Large intestine (tissue), 3 donors: ENCODE measurements around the gene PPP4C. TPM values are rescaled to one million over a fixed set of nuclear protein-coding genes. Genes with fewer than 3 reads are reported as not detected.
A peak's percentile ranks its signal among the peaks of the same experiment; 100 is the strongest.
"Not testable (repeated sequence)": the region's sequence is repeated elsewhere in the genome, so short reads cannot be mapped to it uniquely, and the experiment has no call there.

Experiments
- DNase-seq, 2 donors: peaks; one replicate each; pipeline versions ENCODE4 v3.0.0 to v3.0.0-alpha.2; 2013
- H3K27ac ChIP-seq: one replicate; pipeline ENCODE4 v1.5.1; 2013; ENCODE audit warnings: low read length
- H3K27me3 ChIP-seq: 2 replicates; pipeline ENCODE4 v1.6.1; 2013; ENCODE audit warnings: low read length; ENCODE audit not compliant: control insufficient read depth, insufficient read depth
- H3K36me3 ChIP-seq: 2 replicates; pipeline ENCODE4 v1.6.1; 2013; ENCODE audit warnings: low read length; ENCODE audit not compliant: control insufficient read depth, insufficient read depth
- H3K4me1 ChIP-seq: one replicate; pipeline ENCODE4 v1.6.1; 2013; ENCODE audit warnings: low read length; ENCODE audit not compliant: control insufficient read depth, insufficient read depth
- H3K4me3 ChIP-seq: one replicate; pipeline ENCODE4 v1.5.1; 2013; ENCODE audit warnings: low read length
- H3K9me3 ChIP-seq: one replicate; pipeline ENCODE4 v1.6.1; 2013; ENCODE audit warnings: mild to moderate bottlenecking, low read depth, low read length, moderate library complexity; ENCODE audit not compliant: control insufficient read depth
- WGBS: methylation state at CpG from one replicate; pipeline ENCODE4 v1.1.5; 2013; ENCODE audit warnings: low lambda C conversion rate; ENCODE audit not compliant: insufficient coverage; 5-methylcytosine and 5-hydroxymethylcytosine counted together
- polyA plus RNA-seq: library from polyadenylated mRNA; unstranded; fragments of 120-200 nt; gene quantifications from one replicate; pipeline ENCODE4 v1.2.1, GENCODE V29; 2013

The PPP4C gene
- polyA plus RNA-seq, 1 donor, result 97.9 TPM

- WGBS, result no CpG with 5 or more reads among the region's 4 CpGs
- H3K27me3 ChIP-seq, result no peaks in the 10 kb centered on the region
- H3K4me3 ChIP-seq, result no peak overlapping the region
- H3K4me1 ChIP-seq, result peaks cover 23% of the 10 kb centered on the region
- no peaks in the 10 kb centered on the region for H3K9me3 ChIP-seq
- no peak overlapping the region for H3K27ac ChIP-seq
- no peak for DNase-seq
- peaks cover 7% of the 10 kb centered on the region for H3K36me3 ChIP-seq
Observed at GRCh38 chr16:30124985-30125379, 49.2 kb downstream of the PPP4C start.

- peaks cover 17% of the 10 kb centered on the region for H3K4me1 ChIP-seq
- WGBS, result 80% methylated on average over 1 of the region's 9 CpGs
- H3K27ac ChIP-seq, H3K4me3 ChIP-seq, DNase-seq, H3K27me3 ChIP-seq, H3K36me3 ChIP-seq, H3K9me3 ChIP-seq: not testable (repeated sequence)
Observed at GRCh38 chr16:30125690-30126089, 49.9 kb downstream of the PPP4C start.

- H3K4me3 ChIP-seq, result no peak overlapping the region
- peak; percentile 54 to 66 for DNase-seq
- peaks cover 5% of the 10 kb centered on the region for H3K4me1 ChIP-seq
- no peak overlapping the region for H3K27ac ChIP-seq
- H3K36me3 ChIP-seq, result no peaks in the 10 kb centered on the region
- WGBS, result no CpG with 5 or more reads among the region's 1 CpG
- H3K27me3 ChIP-seq, result no peaks in the 10 kb centered on the region
- H3K9me3 ChIP-seq, result no peaks in the 10 kb centered on the region
Observed at GRCh38 chr16:30127993-30128392, 52.2 kb downstream of the PPP4C start.

GRCh38 chr16:30131869-30132475 is 56.2 kb downstream of the PPP4C start:
- DNase-seq, result no peak
- peaks cover 5% of the 10 kb centered on the region for H3K4me1 ChIP-seq

GRCh38 chr16:30132591-30132990 is 56.8 kb downstream of the PPP4C start:
- DNase-seq, result no peak
- no peaks in the 10 kb centered on the region for H3K9me3 ChIP-seq
- H3K36me3 ChIP-seq, result no peaks in the 10 kb centered on the region
- no peak overlapping the region for H3K4me3 ChIP-seq
- H3K4me1 ChIP-seq, result peaks cover 5% of the 10 kb centered on the region
- H3K27ac ChIP-seq, result no peak overlapping the region
- WGBS, result 100% methylated on average over 1 of the region's 3 CpGs
- H3K27me3 ChIP-seq, result no peaks in the 10 kb centered on the region

More at GRCh38 chr16:30131869-30132475, 56.2 kb downstream of the PPP4C start:
- H3K36me3 ChIP-seq, result no peaks in the 10 kb centered on the region
- H3K9me3 ChIP-seq, result no peaks in the 10 kb centered on the region
- no peak overlapping the region for H3K4me3 ChIP-seq
- no CpG with 5 or more reads among the region's 4 CpGs for WGBS
- no peaks in the 10 kb centered on the region for H3K27me3 ChIP-seq
- H3K27ac ChIP-seq, result no peak overlapping the region

Other genes starting within 250 kb of the PPP4C start
- 68.7 TPM for gene CDIPT, start 212.8 kb upstream of the PPP4C start, polyA plus RNA-seq
- 52.3 TPM for gene SEZ6L2, start 176.4 kb upstream of the PPP4C start, polyA plus RNA-seq
- 15.0 TPM for gene ASPHD1, start 175.5 kb upstream of the PPP4C start, polyA plus RNA-seq
- 30.4 TPM for gene KCTD13, start 149.8 kb upstream of the PPP4C start, polyA plus RNA-seq
- 160 TPM for gene TMEM219, start 113.9 kb upstream of the PPP4C start, polyA plus RNA-seq
- gene TAOK2, start 102.1 kb upstream of the PPP4C start, polyA plus RNA-seq, result 46.6 TPM
- gene HIRIP3, start 80.4 kb upstream of the PPP4C start, polyA plus RNA-seq, result 12.0 TPM
- 60.5 TPM for gene INO80E, start 79.8 kb upstream of the PPP4C start, polyA plus RNA-seq
- gene DOC2A, start 65.0 kb upstream of the PPP4C start, polyA plus RNA-seq, result 4.2 TPM
- gene C16orf92, start 52.8 kb upstream of the PPP4C start, polyA plus RNA-seq, result not detected
- gene TLCD3B, start 44.7 kb upstream of the PPP4C start, polyA plus RNA-seq, result 3.2 TPM
- gene ALDOA, start 10.2 kb upstream of the PPP4C start, polyA plus RNA-seq, result 421 TPM
- gene TBX6, start 15.9 kb downstream of the PPP4C start, polyA plus RNA-seq, result 1.4 TPM
- gene YPEL3, start 20.2 kb downstream of the PPP4C start, polyA plus RNA-seq, result 64.5 TPM
- gene GDPD3, start 37.5 kb downstream of the PPP4C start, polyA plus RNA-seq, result 18.1 TPM
- 165 TPM for gene MAPK3, start 47.2 kb downstream of the PPP4C start, polyA plus RNA-seq
- 36.7 TPM for gene CORO1A, start 107.6 kb downstream of the PPP4C start, polyA plus RNA-seq
- 57.9 TPM for gene BOLA2B, start 117.7 kb downstream of the PPP4C start, polyA plus RNA-seq
- gene SLX1A, start 117.9 kb downstream of the PPP4C start, polyA plus RNA-seq, result 74.9 TPM
- gene SULT1A3, start 123.3 kb downstream of the PPP4C start, polyA plus RNA-seq, result 46.4 TPM
- 17.6 TPM for gene NPIPB13, start 172.5 kb downstream of the PPP4C start, polyA plus RNA-seq